Thyroid gland (tissue), 4 donors: ENCODE measurements around the gene IRS2. TPM values are rescaled to one million over a fixed set of nuclear protein-coding genes. Genes with fewer than 3 reads are reported as not detected.

Source experiments
- DNase-seq, 2 donors: peaks; one replicate each; pipeline ENCODE4 v3.0.0-alpha.2; 2019
- H3K27ac ChIP-seq, 3 donors: fragments of 200-600 bp; sonication (generic); 1 replicate in 2 of 3; 2 replicates in 1 of 3; pipeline ENCODE4 v1.5.1; 2016 to 2019; ENCODE audit warnings: mild to moderate bottlenecking in 1 of 3, moderate library complexity in 1 of 3
- H3K27me3 ChIP-seq: fragments of 200-600 bp; sonication (generic); one replicate; pipeline ENCODE4 v1.5.1; 2019
- H3K36me3 ChIP-seq, 2 donors: fragments of 200-600 bp; sonication (generic); one replicate each; pipeline ENCODE4 v1.5.1; 2016 to 2019
- H3K4me1 ChIP-seq, 2 donors: fragments of 200-600 bp; sonication (generic); one replicate each; pipeline ENCODE4 v1.5.1; 2017 to 2019
- H3K4me3 ChIP-seq, 3 donors: fragments of 200-600 bp; sonication (generic); replicated peaks in 1 of 3; 1 replicate in 2 of 3; 2 replicates in 1 of 3; pipeline ENCODE4 v1.5.1; 2016; ENCODE audit warnings: mild to moderate bottlenecking in 1 of 3
- H3K9me3 ChIP-seq: fragments of 200-600 bp; sonication (generic); one replicate; pipeline ENCODE4 v1.5.1; 2017
- POLR2A ChIP-seq, 2 donors: fragments of 450-650 bp; IDR thresholded peaks; one replicate each; pipeline ENCODE4 v1.6.1; 2017; ENCODE audit warnings: antibody characterized with exemption in 2 of 2, mild to moderate bottlenecking in 2 of 2, moderate library complexity in 1 of 2
- WGBS, 2 donors: methylation state at CpG; one replicate each; pipeline ENCODE4 v1.1.5; 2017; 5-methylcytosine and 5-hydroxymethylcytosine counted together
- intact Hi-C: fragments of 100-400 bp; cut with DNase I; formaldehyde crosslinking; loops from one replicate; pipeline ENCODE4 v1.15.1; 2023
- total RNA-seq, 4 donors: library from RNA; depleted of rRNA; stranded (reverse); fragments of >200 nt; gene quantifications; one replicate each; pipeline ENCODE4 v1.2.3, GENCODE V29; 2016
- TF ChIP-seq, protein P1 (sequence below), 6 experiments: fragments of 200-600 bp in 3 of 6; fragments of 450-650 bp in 3 of 6; sonication (generic) in 3 of 6; IDR thresholded peaks; one replicate each; pipeline ENCODE4 v1.5.1; 2016 to 2019; ENCODE audit warnings: antibody characterized with exemption in 6 of 6, mild to moderate bottlenecking in 2 of 6, inconsistent platforms in 1 of 6, moderate library complexity in 1 of 6

The IRS2 gene
- total RNA-seq, 4 donors from 2014 or later, result 12.9 to 29.1 (median 17.6) TPM

- Histone ChIP-seq H3K27ac (no peak overlapping the region), H3K9me3 (no peaks in the 10 kb centered on the region), H3K4me1 (no peaks in the 10 kb centered on the region), H3K4me3 (no peak overlapping the region), H3K27me3 (no peaks in the 10 kb centered on the region), H3K36me3 (no peaks in the 10 kb centered on the region)
- DNase-seq, result no peak
- WGBS, 2 donors, result 87 to 94% methylated on average over 13 of the region's 13 CpGs
- TF ChIP-seq, protein P1, sequence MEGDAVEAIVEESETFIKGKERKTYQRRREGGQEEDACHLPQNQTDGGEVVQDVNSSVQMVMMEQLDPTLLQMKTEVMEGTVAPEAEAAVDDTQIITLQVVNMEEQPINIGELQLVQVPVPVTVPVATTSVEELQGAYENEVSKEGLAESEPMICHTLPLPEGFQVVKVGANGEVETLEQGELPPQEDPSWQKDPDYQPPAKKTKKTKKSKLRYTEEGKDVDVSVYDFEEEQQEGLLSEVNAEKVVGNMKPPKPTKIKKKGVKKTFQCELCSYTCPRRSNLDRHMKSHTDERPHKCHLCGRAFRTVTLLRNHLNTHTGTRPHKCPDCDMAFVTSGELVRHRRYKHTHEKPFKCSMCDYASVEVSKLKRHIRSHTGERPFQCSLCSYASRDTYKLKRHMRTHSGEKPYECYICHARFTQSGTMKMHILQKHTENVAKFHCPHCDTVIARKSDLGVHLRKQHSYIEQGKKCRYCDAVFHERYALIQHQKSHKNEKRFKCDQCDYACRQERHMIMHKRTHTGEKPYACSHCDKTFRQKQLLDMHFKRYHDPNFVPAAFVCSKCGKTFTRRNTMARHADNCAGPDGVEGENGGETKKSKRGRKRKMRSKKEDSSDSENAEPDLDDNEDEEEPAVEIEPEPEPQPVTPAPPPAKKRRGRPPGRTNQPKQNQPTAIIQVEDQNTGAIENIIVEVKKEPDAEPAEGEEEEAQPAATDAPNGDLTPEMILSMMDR (IDR thresholded peaks at IDR 0.05), result no peak
- TF ChIP-seq POLR2A (IDR thresholded peaks at IDR 0.05), result no peak
- intact Hi-C loops, result no loop called here
Observed at GRCh38 chr13:109730812-109731335, 55.5 kb downstream of the IRS2 start.

- H3K36me3 ChIP-seq, result no peaks in the 10 kb centered on the region
- TF ChIP-seq POLR2A (IDR thresholded peaks at IDR 0.05), result no peak
- TF ChIP-seq, protein P1 (IDR thresholded peaks at IDR 0.05), result no peak
- no peak overlapping the region for H3K4me3 ChIP-seq
- no peaks in the 10 kb centered on the region for H3K4me1 ChIP-seq
- intact Hi-C loops, result no loop called here
- no peak for DNase-seq
- 58 to 67% methylated on average over 17 of the region's 17 CpGs for WGBS, 2 donors
- no peaks in the 10 kb centered on the region for H3K27me3 ChIP-seq
- no peaks in the 10 kb centered on the region for H3K9me3 ChIP-seq
- H3K27ac ChIP-seq, result no peak overlapping the region
Observed at GRCh38 chr13:109728791-109729731, 57.3 kb downstream of the IRS2 start.

DNA sequence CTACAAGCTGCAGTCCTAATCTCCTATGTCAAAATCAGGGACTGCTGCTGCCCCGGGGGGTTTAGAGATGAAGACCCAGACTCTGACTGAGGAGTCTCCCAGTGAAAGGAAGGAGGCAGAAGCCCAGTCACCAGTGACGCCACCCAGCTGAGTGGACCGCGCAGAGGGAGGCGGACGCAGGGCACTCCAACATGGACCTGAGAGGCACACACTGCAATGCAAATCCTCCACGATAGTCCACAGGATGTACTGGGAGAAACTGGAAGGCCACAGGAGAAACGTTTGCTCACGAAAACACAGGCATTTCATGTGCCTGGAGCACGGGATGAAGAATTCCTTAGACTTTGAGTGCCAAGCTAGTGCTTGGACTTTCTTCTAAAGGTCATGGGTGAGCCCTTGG lies 58.3 kb downstream of the IRS2 start:
- WGBS, 2 donors, result 84 to 88% methylated on average over 9 to 10 of the region's 10 CpGs
- Histone ChIP-seq H3K27me3 (no peaks in the 10 kb centered on the region), H3K27ac (no peak overlapping the region), H3K4me3 (no peak overlapping the region), H3K36me3 (no peaks in the 10 kb centered on the region), H3K4me1 (no peaks in the 10 kb centered on the region), H3K9me3 (no peaks in the 10 kb centered on the region)
- TF ChIP-seq, protein P1 (IDR thresholded peaks at IDR 0.05), result no peak
- TF ChIP-seq POLR2A (IDR thresholded peaks at IDR 0.05), result no peak
- DNase-seq, result no peak
- intact Hi-C loops, result no loop called here

DNA sequence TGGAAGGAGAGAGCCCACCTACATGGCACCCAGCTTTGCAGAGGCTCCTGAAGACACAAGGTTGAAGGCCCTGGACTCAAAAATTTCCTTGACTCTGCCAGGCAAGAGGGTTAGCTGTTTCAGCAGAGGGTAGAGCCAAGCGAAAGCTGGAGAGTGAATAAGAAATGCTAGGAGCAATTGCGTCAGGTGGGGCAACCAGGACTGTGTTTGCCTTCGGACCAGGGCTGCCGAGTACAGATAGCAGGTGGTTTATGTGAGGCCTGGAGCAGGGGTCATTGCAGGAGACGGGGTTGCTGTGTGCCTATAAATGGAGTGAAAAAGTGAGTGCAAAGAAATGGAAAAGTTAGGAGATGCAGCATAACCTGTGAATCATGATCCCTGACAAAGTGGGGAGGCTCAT lies 59.1 kb downstream of the IRS2 start:
- Histone ChIP-seq H3K4me3 (no peak overlapping the region), H3K9me3 (no peaks in the 10 kb centered on the region), H3K36me3 (no peaks in the 10 kb centered on the region), H3K4me1 (no peaks in the 10 kb centered on the region), H3K27me3 (no peaks in the 10 kb centered on the region), H3K27ac (no peak overlapping the region)
- no peak for DNase-seq
- TF ChIP-seq, protein P1 (IDR thresholded peaks at IDR 0.05), result no peak
- intact Hi-C loops, result no loop called here
- 92 to 95% methylated on average over 5 of the region's 5 CpGs for WGBS, 2 donors

GRCh38 chr13:109725995-109726637 lies 60.3 kb downstream of the IRS2 start:
- no peak for DNase-seq
- 94 to 96% methylated on average over 7 of the region's 7 CpGs for WGBS, 2 donors
- H3K4me1 ChIP-seq, result no peaks in the 10 kb centered on the region
- intact Hi-C loops, result no loop called here
- TF ChIP-seq POLR2A (IDR thresholded peaks at IDR 0.05), result no peak
- TF ChIP-seq, protein P1 (IDR thresholded peaks at IDR 0.05), result no peak
- no peaks in the 10 kb centered on the region for H3K36me3 ChIP-seq
- no peak overlapping the region for H3K27ac ChIP-seq
- no peak overlapping the region for H3K4me3 ChIP-seq
- no peaks in the 10 kb centered on the region for H3K9me3 ChIP-seq
- H3K27me3 ChIP-seq, result no peaks in the 10 kb centered on the region
